GM21619 (cell line): Measurements from ENCODE around the gene TSPAN9.

Experiments
- ATAC-seq: cut with Tn5 transposase; IDR thresholded peaks from one replicate; pipeline ENCODE4 v1.9.1; 2021; ENCODE audit not compliant: unreplicated experiment

The TSPAN9 gene

GRCh38 chr12:3120701-3121100 lies 43.5 kb downstream of the TSPAN9 start:
- ATAC-seq = no peak

DNA sequence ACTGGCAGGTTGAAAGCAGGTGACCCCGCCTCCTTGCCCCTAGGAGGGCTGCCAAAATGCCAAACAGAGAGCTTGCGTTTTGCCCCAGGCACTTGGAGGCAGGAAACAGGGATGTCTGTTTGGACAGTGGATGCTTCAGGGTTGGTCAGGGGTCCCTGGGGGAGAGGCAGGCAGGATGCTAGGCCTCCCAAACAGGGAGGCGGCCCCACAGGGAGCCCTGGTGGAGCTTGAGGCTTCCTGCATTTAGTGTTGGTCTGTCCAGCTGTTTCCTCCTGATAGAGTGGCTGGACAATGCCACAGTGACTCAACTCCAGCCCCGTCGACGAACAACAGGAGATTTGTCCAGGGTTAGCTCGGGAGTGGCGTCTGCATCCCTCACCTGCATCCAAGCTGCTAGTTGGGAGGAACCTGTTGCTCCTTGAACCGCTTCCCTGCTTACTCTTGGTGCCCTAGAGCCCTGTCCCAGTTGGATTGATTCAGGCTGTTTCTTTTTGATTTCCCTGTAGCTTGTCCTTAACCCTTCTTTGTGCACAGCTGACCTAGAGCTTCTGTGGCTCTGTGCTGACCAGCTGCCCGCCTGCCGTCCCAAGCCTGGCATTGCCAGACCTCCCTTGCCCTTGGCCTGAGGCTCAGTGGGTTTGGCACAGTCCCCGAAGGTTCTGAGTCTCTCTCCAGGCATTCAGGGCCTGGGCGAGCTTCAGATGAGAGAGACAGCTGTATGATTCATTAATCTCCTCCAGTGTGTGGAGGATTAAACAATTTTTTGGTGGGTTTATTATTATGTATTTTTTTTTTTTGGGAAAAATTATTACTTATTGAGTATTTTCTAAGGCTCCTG lies 45.9 kb downstream of the TSPAN9 start:
- ATAC-seq = no peak

DNA sequence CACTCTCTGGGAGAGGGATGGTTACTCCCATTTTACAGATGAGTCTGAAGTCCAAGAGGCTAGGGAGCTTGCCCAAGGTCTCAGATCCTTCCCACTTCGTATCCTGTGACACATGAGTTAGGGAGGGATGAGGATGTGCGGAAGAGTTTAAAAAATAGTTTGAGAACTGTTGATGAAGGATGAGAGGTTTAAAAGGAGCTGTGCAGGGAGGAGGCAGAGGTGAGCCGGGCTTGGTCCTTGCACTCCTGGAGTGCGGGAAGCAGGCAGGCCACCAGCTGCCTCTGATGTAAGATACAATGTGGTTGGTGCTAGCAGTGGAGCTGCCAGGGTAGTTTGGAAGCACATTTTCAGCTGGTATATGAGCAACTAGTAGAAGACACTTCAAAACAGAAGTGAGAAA lies 46.5 kb downstream of the TSPAN9 start:
- ATAC-seq = no peak

DNA sequence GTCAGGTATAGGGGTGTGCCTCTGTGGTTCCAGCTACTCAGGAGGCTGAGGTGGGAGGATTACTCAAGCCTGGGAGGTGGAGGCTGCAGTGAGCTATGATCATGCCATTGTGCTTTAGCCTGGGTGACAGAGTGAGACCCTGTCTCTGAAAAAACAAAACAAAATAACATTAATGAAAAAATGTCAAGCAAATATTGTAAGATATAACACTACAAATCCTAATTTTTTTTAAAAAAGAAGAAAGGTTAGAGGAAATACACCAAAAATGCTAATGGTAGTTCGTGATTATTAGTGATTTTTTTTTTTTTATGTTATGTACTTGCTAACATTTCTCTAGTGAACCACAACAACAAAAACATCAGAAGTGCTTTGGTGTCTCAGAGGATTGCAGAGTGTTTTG lies 47.7 kb downstream of the TSPAN9 start:
- ATAC-seq = no peak

- ATAC-seq = no peak
These were observed 48.5 kb downstream of the TSPAN9 start for GRCh38 chr12:3125674-3126073.

DNA sequence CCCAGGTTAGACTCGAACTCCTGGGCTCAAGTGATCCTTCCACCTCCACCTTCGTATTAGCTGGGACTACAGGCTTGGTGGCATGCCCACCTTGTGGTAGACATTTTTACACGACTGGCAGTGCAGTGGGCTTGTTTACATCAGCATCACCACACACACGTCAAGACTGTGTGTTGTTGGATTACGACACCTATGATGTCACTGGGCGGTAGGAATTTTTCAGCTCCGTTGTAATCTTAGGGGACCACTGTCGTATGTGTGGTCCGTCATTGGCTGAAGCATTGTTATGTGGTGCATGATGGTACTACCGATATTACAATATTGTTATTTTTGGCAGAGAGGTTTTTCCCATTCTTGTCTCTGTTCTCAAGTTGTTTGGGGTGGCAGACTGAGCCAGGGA lies 50.7 kb downstream of the TSPAN9 start:
- no peak for ATAC-seq

DNA sequence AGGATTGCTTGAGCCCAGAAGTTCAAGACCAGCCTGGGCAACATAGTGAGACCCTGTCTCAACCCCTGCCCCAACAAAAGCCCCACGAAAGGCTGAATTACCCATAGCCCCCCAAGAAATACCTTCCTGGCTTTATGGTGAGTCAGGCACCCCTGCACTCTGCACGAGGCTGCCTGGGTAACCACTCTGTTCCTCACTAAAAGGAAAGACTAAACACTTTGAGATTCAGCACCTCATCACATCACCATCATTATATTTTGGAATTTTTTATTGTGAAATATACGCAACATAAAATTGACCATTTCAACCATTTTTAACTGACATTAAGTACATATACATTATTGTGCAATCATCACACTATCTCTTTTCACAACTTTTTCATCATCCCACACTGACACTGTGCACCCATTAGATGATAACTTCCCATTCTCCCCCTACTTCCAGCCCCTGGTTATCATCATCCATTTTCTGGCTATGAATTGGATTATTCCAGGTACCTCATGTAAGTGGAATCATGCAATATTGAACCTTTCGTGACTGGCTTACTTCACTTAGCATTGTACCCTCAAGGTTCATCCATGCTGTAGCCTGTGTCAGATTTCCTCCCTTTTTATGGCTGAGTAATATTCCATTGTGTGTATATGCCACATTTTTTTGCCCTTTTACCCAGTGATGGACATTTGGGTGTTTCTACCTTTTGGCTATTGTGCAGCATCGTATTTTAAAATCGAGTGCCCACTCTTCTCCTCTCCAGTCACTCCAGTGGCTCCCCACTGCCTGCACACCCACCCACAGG lies 51.5 kb downstream of the TSPAN9 start:
- no peak for ATAC-seq

- ATAC-seq = no peak
These were observed 52.3 kb downstream of the TSPAN9 start for GRCh38 chr12:3129301-3130056.

GRCh38 chr12:3130057-3130830 lies 53.1 kb downstream of the TSPAN9 start:
- no peak for ATAC-seq

DNA sequence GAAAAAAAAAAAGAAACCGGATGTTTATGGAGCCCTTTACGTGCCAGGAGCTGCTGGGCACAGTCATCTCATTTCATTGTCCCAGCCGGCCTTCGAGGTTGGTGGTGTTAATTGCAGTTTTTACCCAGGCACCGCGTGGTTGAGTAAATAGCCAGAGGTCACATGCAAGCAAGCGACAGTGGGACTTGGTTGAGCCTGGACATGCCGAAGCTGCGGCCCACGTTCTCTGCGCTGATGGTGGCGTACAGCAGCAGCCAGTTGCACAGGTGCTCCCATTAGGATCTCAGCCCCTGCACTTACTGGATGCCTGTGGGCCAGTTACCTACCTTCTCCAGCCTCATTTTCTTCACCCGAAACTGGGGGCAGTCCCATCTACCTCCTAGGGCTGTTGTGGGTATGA lies 54.0 kb downstream of the TSPAN9 start:
- ATAC-seq = no peak

GRCh38 chr12:3132636-3133404 lies 55.6 kb downstream of the TSPAN9 start:
- ATAC-seq = no peak

- no peak for ATAC-seq
These were observed 56.2 kb downstream of the TSPAN9 start for GRCh38 chr12:3133405-3133783.

DNA sequence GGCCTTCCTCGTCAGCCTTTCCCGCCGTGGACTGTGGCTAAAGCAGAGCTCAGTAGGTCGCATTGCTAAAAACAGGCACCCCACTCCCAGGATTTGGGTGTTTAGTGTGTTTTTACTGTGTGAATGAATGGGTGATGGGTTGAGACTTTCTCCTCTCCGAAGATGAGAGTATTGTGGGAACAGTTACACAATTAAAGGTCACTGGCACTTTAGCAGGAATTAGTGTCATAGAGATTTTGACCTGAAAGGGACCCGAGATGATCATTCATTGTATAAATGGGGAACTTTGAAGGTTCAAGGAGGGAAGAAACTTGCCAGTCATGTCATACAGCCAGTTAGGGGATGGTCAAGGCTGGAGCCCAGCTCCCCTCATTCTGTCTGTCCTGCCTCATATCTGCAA lies 56.9 kb downstream of the TSPAN9 start:
- no peak for ATAC-seq

DNA sequence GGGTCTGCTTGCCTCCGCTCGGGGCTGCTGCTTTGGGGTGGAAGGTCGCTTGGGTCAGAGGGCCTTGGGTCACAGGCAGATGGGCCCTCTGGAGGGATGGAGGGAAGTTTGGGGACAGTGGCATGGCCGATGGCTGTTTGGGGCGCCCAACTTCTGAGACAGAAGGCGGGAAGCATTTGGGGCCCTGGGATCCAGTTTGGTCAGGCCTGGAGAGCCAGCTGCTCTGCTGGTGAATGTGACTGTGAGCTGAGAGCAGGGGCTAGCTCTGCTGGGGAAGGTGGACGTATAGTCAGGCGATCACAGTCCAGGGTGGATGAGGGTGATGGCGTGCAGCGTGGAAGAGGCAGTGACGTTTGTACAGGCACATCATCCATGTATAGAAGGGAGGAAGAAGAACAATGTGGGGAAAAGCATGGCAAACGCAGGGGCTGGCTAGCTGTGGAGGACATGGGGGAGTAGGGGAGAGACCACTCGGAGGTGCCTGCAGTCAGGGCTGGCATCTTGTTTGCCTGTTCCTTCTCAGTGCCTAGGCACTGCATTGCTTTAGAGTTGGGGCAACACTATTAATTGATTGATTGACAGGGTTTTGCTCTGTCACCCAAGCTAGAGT lies 57.5 kb downstream of the TSPAN9 start:
- no peak for ATAC-seq

DNA sequence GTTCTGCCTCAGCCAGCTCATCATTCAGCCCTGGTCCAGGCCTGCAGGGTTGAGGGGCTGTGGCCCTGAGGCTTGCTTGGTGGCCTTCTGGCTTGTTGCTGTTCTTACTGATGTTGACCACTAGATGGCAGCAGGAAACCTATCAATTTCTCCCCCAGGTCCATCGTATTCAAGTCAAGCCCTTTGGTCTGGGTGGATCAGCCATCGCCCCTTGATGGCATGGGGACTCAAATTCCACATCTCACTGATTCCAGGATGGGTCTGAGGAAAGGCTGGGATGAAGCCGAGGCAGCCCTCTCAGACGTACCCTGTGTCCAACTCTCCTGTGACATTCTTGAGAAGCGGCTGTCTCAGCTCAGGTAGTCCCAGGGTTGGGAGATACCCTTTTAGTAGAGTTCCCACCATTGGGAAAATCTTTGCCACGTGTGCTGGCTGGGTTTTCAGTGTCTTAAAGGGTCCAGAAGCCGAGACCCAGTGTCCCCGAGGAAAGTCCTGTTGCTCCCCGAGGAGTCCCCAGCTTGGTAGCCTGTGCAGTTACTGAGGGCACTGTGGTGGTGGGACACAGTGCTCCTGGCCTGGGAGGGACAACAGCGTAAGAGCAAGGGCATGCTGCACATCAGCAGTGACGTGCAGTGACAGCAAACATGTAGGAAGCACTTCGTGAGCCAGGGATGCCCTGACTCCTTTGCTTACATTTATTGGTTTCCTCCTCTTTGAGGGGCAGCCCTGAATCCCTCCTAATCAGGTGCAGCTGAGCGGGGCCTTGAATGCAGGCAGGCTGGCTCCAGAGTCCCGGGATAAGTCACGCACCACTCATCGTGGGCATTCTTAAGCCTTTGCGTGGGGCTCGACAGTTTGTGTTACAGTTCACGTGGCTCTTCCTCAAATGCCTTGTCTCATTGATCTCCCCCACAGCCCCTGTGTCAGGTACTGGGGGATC lies 58.6 kb downstream of the TSPAN9 start:
- no peak for ATAC-seq

GRCh38 chr12:3136641-3137267 lies 59.6 kb downstream of the TSPAN9 start:
- ATAC-seq = no peak

DNA sequence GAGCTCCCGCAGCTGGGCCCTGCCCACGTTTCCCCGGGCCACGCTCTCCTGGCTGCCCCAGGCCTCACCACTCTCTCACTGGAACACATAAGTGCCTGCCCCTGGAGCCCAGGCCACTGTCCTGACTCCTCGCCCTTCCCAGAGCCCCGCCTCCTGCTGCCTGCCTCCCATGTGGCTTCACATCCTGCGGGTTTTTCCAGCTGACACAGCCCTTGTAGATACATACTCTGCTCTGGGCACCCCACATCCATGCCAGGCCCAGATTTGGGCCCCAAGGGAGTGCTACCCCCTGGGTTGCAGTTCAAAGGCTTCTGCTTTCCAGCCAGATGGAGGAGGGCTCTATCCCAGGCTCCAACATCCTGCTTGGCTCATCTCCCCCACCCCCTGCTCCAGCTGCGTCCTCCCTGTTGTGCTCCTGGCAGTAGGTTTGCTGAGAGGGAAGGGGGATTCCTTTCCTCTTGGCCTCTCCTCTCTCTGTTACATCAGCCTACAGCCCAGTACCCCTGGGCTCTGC lies 60.1 kb downstream of the TSPAN9 start:
- no peak for ATAC-seq
